Measurements from ENCODE around the gene SLC15A2.
"Not testable (repeated sequence)": the region's sequence is repeated elsewhere in the genome, so short reads cannot be mapped to it uniquely, and the experiment has no call there.

SLC15A2 gene

GRCh38 chr3:121918779-121919483, 24.7 kb downstream of the SLC15A2 start:
- DNase-seq (ENCODE audit: low spot score), result no peak

GRCh38 chr3:121924734-121925133, 30.5 kb downstream of the SLC15A2 start:
- DNase-seq (ENCODE audit: low spot score), result no peak

DNA sequence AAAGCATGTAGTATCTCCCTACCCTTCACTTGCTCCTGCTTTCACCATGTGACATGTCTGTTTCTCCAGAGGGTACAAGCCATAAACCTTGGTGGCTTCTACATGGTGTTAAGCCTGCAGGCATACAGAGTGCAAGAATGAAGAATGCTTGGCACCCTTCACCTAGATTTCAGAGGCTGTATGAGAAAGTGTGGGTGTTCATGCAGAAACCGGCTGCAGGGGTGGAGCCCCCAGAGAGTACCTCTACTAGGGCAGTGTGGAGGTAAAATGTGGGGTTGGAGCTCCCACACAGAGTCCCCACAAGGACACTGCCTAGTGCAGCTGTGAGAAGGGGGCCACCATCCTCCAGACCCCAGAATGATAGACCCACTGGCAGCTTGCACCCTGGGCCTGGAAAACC, 32.2 kb downstream of the SLC15A2 start:
- DNase-seq (ENCODE audit: low spot score), result no peak

- DNase-seq (ENCODE audit: low spot score), result not testable (repeated sequence)
Measured at GRCh38 chr3:121938141-121938855, 44.1 kb downstream of the SLC15A2 start.

DNA sequence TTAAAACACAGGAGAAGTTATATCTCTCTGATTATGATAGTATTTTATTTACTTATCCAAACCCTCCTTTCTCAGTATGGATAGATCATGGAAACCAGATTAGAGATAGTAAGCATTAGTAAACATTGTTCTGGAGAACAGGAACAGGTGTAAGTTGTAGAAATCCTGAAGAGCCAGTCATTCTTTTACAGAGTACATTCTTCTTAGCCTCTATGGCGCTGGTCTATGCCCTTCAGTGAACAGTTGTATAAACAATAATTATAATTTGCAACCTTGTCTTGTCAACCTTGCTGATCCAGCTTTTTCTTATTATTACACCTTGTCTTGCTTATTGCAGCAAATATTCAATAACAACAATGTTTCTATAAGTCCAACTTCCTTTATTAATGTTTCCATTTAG, 47.4 kb downstream of the SLC15A2 start:
- no peak for DNase-seq (ENCODE audit: low spot score)

- DNase-seq (ENCODE audit: low spot score), result no peak
Measured at GRCh38 chr3:121942116-121942786, 48.0 kb downstream of the SLC15A2 start.

- no peak for DNase-seq (ENCODE audit: low spot score)
Measured at GRCh38 chr3:121943431-121943830, 49.2 kb downstream of the SLC15A2 start.

DNA sequence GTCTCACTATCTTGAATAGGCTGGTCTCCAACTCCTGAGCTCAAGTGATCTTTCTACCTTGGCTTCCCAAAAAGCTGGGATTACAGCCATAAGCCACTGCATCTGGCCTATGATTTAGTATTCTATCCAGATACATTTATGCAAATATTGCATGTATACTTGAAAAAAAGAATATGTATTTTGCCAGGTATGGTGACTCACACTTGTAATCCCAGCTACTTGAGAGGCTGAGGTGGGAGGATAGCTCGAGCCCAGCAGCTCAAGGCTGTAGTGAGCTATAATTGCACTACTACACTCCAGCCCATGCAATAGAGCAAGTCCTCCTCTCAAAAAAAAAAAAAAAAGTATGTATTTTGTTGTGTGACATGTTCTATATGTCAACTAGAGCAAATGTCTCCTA, 54.4 kb downstream of the SLC15A2 start:
- DNase-seq (ENCODE audit: low spot score), result no peak

- peak; percentile 10 for DNase-seq (ENCODE audit: low spot score)
Measured at GRCh38 chr3:121951291-121951919, 57.2 kb downstream of the SLC15A2 start.

- no peak for DNase-seq (ENCODE audit: low spot score)
Measured at GRCh38 chr3:121956363-121956762, 62.2 kb downstream of the SLC15A2 start.

DNA sequence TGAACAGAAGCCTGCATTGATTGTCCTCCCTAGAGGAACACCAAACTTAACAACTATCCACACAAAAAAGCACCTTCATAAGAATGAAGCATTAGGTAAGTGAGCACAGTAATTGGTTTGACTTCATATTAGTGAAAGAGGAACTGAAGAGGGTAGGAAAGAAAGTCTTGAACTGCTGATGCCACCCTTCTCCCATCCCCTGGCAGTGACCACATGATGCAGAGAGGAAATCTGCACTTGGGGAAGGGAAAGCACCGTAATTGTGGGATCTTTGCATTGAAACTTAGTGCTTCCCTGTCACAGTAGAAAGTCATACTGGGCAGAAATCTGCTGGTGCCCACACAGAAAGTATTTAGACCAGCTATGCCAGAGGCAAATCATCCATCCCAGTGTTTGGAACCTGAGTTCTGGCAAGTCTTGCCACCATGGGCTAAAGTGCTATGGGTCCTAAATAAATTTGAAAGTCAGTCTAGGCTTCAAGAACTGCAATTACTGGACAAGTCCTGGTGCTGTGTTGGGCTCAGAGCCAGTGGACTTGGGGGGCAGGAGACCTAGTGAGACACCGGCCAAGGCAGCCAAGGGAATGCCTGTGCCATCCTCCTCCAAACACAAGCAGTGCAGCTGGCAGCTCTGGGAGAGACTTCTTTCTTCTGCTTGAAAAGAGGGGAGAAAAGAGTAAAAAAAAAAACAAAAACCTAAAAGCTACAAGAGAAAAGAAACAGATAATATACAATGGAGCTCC, 63.6 kb downstream of the SLC15A2 start:
- DNase-seq (ENCODE audit: low spot score), result no peak

GRCh38 chr3:121958801-121959200, 64.6 kb downstream of the SLC15A2 start:
- no peak for DNase-seq (ENCODE audit: low spot score)

DNA sequence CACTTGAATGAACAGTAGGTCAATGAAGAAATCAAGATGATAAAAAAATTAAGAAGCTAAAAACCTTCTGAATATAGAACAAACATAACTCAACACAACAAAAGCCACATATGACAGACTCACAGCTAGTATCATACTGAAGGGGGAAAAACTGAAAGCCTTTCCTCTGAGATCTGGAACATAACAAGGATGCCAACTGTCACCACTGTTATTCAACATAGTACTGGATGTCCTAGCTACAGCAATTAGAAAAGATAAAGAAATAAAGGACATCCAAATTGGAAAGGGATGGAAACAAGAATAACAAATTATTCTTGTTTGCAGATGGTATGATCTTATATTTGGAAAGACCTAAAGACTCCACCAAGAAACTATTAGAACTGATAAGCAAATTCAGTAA, 67.1 kb downstream of the SLC15A2 start:
- DNase-seq (ENCODE audit: low spot score), result no peak

GRCh38 chr3:121962443-121962842, 68.2 kb downstream of the SLC15A2 start:
- no peak for DNase-seq (ENCODE audit: low spot score)

- DNase-seq (ENCODE audit: low spot score), result no peak
Measured at GRCh38 chr3:121963608-121964007, 69.4 kb downstream of the SLC15A2 start.

- DNase-seq (ENCODE audit: low spot score), result no peak
Measured at GRCh38 chr3:121969631-121970030, 75.4 kb downstream of the SLC15A2 start.

- no peak for DNase-seq (ENCODE audit: low spot score)
Measured at GRCh38 chr3:121970047-121970446, 75.8 kb downstream of the SLC15A2 start.

DNA sequence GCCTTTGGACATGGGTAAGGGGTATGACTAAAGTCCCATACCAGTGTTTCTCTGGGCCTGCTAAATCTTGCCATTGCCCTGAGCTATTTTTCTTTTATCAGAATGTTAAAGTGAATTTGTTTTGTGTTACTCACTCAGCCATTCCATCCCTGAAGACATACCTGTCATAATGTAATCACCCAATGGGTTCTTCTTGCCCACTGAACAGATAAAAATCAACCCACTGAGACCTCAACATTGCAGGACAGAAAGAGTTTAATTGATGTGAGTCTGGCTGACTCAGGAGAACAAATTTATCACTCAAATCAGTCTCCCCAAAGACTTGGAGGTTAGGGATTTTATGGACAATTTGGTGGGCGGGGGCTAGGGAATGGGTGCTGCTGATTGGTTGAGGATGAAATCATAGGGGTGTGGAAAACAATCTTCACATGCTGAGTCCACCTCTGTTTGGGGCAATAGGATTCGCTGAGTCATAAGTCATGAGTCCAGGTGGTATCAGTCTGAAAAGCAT, 80.5 kb downstream of the SLC15A2 start:
- DNase-seq (ENCODE audit: low spot score), result no peak

DNA sequence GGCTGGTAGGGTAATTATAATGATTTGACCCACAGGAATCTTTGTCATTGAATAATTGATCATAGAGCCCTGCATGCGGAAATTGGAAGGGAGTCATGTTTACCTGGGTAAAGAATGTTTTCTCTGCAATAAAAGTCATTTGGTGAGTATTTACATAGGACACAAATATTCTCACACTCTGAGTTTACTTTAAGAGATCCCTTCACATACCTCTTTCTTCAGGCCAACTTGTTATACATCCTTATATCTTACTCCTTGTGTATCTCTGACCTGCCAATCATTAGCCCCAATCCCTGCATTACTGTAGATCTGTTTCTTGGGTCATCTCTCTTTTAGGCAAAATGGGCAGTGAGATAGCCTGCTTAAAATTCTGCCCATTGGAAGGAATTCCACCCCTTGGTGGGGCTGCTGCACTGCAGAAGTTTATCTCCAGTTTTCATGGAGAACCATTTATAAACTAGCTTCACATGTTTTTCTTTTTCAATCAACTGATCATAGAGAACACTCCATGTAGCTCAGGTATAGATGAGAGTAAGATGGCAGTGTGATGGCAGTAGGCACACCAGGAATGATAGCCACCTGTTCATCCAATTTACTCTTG, 81.6 kb downstream of the SLC15A2 start:
- DNase-seq (ENCODE audit: low spot score), result no peak

GRCh38 chr3:121976727-121977126, 82.5 kb downstream of the SLC15A2 start:
- DNase-seq (ENCODE audit: low spot score), result no peak

DNA sequence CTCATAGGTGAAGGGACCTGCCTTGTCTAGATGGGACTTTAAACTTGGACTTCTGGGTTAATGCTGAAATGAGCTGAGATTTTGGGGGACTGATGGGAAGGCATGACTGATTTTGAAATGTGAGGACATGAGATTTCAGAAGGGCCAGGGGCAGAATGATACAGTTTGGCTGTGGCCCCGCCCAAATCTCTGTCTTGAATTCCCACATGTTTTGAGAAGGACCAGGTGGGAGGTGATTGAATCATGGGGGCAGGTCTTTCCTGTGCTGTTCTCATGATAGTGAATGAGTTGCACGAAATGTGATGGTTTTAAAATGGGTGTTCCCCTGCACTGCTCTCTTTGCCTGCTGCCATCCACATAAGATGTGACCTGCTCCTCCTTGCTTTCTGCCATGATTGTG, 85.0 kb downstream of the SLC15A2 start:
- DNase-seq (ENCODE audit: low spot score), result no peak
